ENCODE measurements around the gene CLDN3.
"Not testable (repeated sequence)": the region's sequence is repeated elsewhere in the genome, so short reads cannot be mapped to it uniquely, and the experiment has no call there.

Gene CLDN3, protein sequence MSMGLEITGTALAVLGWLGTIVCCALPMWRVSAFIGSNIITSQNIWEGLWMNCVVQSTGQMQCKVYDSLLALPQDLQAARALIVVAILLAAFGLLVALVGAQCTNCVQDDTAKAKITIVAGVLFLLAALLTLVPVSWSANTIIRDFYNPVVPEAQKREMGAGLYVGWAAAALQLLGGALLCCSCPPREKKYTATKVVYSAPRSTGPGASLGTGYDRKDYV

DNA sequence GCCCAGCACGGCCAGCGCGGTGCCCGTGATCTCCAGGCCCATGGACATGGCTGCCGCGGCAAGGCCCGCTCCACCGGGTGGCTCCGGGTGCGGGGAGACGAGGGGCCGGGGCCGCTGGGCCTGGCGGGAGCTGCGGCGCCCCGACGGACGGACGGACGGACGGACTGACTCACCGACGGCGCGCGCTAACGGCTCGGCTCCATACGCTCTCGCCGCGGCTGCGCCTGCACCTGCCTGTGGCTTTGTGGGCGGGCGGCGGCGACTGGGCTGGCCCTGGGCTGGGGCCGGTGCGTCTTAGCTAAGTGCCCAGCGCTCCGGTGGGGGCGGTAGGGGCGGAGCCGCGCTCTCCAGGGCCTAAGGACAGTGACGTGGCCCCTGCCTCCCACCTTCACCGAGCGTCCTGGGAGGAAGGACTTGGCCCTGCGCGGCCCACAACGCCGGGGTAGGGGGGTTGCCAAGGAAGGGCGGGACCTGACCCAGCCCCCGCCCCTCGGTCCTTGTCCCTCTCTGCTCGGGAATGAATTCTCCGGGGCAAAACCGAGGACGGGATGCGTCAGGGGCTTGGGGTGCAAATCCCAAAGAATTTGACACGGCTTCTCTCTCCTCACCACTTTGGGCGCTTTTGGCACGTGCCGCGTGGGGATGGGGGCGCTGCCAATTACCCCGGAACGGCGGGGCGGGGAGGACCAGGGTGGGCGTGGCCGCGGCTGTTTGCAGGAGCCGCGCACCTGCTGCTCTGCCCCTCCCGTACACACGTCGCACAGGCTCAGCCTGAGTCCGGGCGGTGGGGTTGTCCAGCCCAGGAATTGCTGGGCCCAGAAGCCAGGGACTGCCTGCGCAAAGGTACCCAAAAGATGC is at the start of gene CLDN3:
TSS of gene CLDN3 (minus strand) at position 269 of the 858 bp plus-strand sequence. CDS start at position 48, 221 bp downstream.
- peak in 1 of 2 donors; percentile 6 for DNase-seq (ENCODE audit: low read depth in 2 of 2)

DNA sequence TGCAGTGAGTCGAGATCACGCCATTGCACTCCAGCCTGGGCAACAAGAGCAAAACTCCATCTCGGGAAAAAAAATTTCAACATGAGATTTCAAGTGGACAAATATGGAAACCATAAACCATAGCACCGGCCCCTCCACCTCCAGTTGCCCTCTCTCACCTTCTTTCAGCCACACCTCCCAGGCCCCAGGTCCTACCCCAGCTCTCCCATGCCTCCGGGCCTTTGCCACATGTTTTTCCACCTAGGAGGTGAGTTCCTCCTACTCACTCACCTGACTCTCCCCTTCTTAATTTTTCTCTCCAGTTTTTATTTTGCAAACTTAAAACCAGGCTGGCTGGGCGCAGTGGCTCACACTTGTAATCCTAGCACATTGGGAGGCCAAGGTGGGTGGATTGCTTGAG is 47.1 kb upstream of the CLDN3 start:
- DNase-seq (ENCODE audit: low read depth in 2 of 2), result no peak

DNA sequence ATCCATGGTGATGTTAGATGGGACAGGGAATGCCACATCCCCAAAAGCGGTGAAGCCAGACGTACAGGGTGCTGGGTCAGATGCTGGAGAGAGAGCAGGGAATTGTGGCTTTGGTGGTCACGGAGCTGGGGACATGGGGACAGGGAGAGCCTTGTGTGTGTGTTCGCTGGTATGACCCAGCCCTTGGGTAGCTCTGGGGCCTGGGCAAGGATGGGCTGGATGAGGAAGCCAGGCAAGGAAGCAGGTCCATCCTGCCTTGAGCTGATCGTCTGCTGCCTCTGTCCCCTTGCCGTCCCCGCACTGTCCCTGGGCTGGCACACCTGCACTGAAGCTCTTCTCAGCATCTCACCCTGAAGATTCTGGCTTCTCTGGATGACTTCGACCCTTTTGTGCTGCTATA is 45.4 kb upstream of the CLDN3 start:
- no peak for DNase-seq (ENCODE audit: low read depth in 2 of 2)

GRCh38 chr7:73812996-73813395 is 42.9 kb upstream of the CLDN3 start:
- DNase-seq (ENCODE audit: low read depth in 2 of 2), result no peak

- DNase-seq (ENCODE audit: low read depth in 2 of 2), result peak; percentile 34 to 54
Observed at GRCh38 chr7:73811760-73812168, 41.7 kb upstream of the CLDN3 start.

DNA sequence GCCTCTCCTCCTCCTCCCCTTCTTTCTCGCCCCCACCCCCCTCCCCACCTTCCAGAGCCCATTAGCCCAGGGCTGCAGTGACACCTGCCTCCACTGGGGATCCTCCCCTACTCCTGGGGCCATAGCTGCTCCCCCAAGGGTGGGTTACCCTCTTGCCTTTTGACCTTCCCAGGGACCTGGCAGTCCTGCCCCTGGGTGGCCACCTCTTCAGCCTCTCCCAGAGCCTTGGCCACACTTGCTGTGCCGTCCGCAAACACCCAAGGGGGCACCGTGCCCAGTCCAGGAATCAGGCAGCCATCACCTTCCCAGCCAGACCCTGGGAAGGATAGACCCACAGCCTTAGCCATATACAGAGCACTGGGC is 40.9 kb upstream of the CLDN3 start:
- DNase-seq (ENCODE audit: low read depth in 2 of 2), result no peak

DNA sequence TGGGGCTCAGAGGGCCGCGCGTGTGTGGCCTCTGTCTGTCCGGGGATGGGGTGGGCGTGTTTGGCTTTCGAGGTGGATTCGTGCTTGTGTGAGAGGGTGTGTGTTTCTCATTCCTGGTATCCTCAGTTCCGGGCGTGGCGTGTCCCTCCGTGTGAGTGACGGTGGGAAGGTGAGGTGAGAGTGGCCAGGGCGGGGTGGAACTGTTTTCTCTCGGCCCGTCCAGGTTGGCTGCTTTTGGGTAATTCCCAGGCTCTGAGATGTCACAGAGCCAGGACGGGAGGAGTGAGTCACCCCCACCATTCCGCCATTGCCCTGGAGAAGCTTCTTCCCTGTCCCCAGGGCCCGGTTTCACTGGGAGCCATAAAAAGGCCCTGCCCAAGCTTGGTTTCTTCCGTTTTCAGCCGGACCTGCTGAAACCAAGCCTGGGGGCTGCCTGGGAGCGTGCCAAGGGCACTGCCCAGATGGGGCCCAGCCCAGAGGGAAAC is 39.4 kb upstream of the CLDN3 start:
- no peak for DNase-seq (ENCODE audit: low read depth in 2 of 2)

GRCh38 chr7:73802459-73802858 is 32.4 kb upstream of the CLDN3 start:
- DNase-seq (ENCODE audit: low read depth in 2 of 2), result no peak

DNA sequence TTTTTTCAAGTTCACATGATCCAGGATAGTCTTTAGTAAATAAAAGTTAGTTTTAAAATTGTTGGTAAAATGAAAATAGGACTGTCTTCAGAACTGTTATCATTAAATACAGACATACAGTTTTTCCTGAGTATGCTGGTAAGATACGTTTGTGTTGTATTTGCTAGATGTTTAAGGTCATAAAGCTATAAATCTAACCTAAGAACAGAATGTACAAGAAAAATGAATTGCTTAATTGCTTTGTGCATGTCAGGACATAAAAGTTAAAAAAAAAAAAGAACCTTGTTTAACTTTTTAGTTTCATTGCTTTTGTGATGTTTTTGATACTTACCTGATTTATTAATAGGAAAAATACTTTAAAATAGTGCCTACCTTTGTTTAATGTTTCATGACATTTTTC is 31.5 kb upstream of the CLDN3 start:
- no peak for DNase-seq (ENCODE audit: low read depth in 2 of 2)

DNA sequence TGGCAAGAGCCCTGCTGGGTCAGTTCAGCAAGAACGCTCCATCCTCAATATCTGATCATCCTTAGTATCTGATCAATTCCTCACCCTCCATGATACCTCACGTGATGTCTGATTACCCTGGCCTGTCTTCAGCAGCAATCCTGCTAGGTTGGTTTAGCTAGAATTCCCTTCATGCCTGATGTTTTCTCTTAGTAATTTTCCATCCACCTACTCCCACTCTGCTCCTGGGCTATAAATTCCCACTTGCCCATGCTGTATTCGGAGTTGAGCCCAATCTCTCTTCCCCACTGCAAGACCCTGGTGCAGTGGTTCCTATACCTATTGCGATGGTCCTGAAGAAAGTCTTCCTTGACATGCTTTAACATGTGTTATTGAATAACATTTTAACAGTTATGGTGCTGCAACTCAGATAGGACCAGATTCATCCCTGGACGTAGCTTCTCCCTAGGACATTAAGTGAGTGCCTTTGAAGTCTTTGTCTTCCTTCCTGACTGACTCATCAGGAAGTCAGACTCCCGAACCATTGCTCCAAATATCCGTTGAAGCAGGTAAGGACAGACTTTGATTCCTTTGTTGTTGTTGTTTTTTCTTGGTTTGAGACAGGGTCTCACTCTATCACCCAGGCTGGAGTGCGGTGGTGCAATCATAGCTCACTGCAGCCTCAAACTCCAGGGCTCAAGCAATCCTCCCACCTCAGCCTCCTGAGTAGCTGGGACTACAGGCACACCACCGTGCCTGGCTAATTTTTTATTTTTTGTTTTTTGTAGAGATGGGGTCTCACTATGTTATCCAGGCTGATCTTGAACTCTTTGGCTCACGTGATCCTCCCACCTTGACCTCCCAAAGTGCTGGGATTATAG is 29.4 kb upstream of the CLDN3 start:
- no peak for DNase-seq (ENCODE audit: low read depth in 2 of 2)

DNA sequence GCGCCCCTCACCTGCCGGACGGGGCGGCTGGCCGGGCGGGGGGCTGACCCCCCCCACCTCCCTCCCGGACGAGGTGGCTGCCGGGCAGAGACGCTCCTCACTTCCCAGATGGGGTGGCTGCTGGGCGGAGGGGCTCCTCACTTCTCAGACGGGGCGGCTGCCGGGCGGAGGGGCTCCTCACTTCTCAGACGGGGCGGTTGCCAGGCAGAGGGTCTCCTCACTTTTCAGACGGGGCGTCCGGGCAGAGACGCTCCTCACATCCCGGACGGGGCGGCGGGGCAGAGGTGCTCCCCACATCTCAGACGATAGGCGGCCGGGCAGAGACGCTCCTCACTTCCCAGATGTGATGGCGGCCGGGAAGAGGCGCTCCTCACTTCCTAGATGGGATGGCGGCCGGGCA is 27.1 kb upstream of the CLDN3 start:
- DNase-seq (ENCODE audit: low read depth in 2 of 2), result not testable (repeated sequence)

- not testable (repeated sequence) for DNase-seq (ENCODE audit: low read depth in 2 of 2)
Observed at GRCh38 chr7:73796656-73797055, 26.6 kb upstream of the CLDN3 start.

- not testable (repeated sequence) for DNase-seq (ENCODE audit: low read depth in 2 of 2)
Observed at GRCh38 chr7:73795188-73795587, 25.1 kb upstream of the CLDN3 start.

DNA sequence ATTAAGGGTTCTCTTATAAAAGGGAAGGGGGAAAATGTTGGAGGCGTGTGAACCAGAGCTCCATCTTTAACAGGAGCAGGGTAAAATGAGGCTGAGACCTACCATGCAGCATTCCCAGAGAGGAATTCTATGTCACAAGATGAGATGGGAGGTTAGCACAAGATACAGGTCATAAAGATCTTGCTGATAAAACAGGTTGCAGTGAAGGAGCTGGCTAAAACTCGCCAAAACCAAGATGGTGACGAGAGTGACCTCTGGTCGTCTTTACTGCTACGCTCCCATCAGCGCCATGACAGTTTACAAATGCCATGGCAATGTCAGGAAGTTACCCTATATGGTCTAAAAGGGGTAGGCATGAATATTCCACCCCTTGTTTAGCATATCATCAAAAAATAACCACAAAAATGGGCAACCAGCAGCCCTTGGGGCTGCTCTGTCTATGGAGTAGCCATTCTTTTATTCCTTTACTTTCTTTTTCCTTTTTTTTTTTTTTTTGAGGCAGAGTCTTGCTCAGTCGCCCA is 21.2 kb upstream of the CLDN3 start:
- DNase-seq (ENCODE audit: low read depth in 2 of 2), result not testable (repeated sequence)

GRCh38 chr7:73789051-73789450 is 19.0 kb upstream of the CLDN3 start:
- DNase-seq (ENCODE audit: low read depth in 2 of 2), result no peak

GRCh38 chr7:73787786-73788048 is 17.6 kb upstream of the CLDN3 start:
- DNase-seq (ENCODE audit: low read depth in 2 of 2), result not testable (repeated sequence)

DNA sequence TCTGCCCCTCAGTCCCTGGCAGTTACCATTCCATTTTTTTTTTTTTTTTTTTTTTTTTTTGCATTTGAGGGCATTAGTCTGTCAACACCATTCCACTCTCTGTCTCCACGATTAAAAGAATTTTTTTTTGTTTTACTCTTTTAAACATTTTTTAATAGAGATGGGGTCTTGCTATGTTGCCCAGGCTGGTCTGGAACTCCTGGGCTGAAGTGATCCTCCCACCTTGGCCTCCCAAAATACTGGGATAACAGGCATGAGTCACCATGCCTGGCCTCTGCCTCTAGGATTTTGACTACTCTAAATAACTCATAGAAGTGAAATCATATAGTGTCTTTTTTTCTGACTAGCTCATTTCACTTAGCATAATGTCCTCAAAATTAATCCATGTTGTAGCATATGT is 16.5 kb upstream of the CLDN3 start:
- no peak for DNase-seq (ENCODE audit: low read depth in 2 of 2)

GRCh38 chr7:73779517-73779916 is 9.4 kb upstream of the CLDN3 start:
- no peak for DNase-seq (ENCODE audit: low read depth in 2 of 2)

DNA sequence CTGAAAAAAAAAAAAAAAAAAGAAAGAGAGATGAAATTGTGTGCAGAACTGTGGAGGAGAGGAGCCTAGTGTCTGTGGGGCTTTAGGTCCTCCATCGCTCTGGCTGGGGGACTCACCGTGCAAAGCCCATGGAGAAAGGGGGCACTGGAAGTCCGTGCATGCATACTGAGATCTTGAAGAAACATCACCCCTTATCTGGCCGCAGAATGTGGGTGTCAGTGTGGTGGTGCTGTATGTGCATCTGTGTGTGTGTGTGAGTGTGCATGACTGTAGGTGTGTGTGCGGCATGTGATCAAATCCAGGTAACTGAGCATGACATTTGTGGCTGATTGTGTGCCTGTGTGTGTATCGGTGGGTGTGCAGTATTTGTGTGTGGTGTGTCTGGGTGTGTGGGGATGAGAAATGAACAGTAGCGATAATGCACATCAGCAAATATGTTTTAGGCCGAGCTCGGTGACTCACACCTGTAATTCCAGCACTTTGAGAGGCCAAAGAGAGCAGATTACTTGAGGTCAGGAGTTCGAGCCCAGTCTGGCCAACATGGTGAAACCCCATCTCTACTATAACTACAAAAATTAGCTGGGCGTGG is 8.8 kb upstream of the CLDN3 start:
- DNase-seq (ENCODE audit: low read depth in 2 of 2), result no peak

DNA sequence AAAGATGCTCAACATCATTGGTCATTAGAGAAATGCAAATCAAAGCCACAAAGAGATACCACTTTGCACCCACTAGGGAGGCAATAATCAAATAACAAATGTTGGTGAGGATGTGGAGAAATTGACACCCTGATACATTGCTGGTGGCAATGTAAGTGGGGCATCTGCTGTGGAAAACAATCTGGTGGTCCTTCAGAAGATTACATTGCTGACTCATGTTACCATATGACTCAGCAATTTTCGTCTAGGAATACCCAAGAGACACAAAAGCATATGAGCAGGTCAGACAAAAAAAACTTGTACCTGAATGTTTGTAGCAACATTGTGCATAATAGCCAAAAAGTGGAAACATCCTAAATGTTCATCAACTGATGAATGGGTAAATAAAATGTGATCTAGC is 4.9 kb upstream of the CLDN3 start:
- DNase-seq (ENCODE audit: low read depth in 2 of 2), result no peak

- DNase-seq (ENCODE audit: low read depth in 2 of 2), result no peak
Observed at GRCh38 chr7:73773700-73774517, 3.8 kb upstream of the CLDN3 start.
